Measurements from ENCODE around the gene LIPT1.

GRCh38 chr2:99180755-99181623 lies 26.2 kb downstream of the LIPT1 start, which contains the start of the genes MITD1 and MRPL30:
- TF ChIP-seq, protein P1, sequence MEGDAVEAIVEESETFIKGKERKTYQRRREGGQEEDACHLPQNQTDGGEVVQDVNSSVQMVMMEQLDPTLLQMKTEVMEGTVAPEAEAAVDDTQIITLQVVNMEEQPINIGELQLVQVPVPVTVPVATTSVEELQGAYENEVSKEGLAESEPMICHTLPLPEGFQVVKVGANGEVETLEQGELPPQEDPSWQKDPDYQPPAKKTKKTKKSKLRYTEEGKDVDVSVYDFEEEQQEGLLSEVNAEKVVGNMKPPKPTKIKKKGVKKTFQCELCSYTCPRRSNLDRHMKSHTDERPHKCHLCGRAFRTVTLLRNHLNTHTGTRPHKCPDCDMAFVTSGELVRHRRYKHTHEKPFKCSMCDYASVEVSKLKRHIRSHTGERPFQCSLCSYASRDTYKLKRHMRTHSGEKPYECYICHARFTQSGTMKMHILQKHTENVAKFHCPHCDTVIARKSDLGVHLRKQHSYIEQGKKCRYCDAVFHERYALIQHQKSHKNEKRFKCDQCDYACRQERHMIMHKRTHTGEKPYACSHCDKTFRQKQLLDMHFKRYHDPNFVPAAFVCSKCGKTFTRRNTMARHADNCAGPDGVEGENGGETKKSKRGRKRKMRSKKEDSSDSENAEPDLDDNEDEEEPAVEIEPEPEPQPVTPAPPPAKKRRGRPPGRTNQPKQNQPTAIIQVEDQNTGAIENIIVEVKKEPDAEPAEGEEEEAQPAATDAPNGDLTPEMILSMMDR (IDR thresholded peaks at IDR 0.05), result no peak
- peak; percentile 42 to 66 for TF ChIP-seq POLR2A (IDR thresholded peaks at IDR 0.05)
